ENCODE data around the gene U2SURP.

U2SURP gene

DNA sequence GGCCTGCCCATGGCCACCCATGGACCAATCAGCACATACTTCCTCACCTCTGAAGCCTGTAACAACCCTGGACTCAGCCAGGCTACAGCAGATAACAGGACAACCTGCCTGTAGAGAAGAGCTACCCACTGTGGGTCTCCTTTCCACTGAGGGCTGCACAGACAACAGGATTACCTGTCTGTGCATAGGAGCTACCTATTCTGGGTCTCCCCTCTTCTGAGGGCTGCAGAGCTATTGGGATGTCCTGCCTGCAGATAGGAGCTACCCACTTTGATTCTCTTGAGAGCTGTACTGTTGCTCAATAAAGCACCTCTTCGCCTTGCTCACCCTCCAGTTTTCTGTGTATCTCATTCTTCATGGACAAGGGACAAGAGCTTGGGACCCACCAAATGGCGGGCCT lies 94.4 kb downstream of the U2SURP start:
- Mint-ChIP-seq H3K4me3 (no peak overlapping the region), H3K27me3 (peaks cover 10 to 29% of the 10 kb centered on the region in 2 donors), H3K4me1 (ENCODE audit: low read depth in 2 of 2) (no peaks in the 10 kb centered on the region), H3K9me3 (no peaks in the 10 kb centered on the region), H3K36me3 (ENCODE audit: insufficient read depth) (no peaks in the 10 kb centered on the region), H3K27ac (no peak overlapping the region)
- DNase-seq (no peak), ATAC-seq (replicated peaks) (no peak)

DNA sequence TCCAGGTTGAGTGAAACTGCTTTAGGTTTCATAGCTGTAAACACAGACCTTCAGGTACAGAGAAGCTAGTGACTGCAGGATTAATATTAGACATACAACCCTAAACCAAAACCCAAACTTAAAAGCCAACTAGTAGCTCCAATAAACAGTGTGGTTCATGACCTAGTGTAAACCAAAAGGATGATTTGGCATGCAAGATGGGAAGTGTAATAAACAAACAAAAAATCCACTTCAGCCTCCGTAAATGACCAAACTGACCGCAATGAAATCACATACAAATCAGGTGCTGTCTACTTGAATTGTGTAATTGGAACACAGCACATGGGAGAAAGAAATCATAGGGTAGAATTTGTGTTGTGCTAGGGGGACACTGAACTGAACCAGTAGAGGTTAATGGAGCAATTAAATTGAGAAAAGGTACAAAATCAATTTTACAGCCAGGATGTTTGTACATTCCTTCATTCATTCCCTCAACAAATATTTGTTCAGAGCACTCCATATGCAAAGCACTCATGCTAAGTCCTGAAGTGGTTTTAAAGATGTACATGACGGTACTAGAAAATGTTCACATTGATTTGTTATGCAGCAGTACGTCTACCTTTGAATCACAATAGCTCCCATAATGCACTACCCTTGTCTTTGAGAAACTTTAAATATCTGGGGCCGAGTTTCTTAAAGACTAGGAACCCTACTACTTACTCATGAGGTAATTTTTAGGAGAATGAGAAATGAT lies 96.8 kb downstream of the U2SURP start:
- H3K4me1 Mint-ChIP-seq (ENCODE audit: low read depth in 2 of 2) = no peaks in the 10 kb centered on the region
- peaks cover 32 to 47% of the 10 kb centered on the region in 2 donors for H3K27me3 Mint-ChIP-seq
- H3K36me3 Mint-ChIP-seq (ENCODE audit: insufficient read depth) = no peaks in the 10 kb centered on the region
- DNase-seq = no peak
- ATAC-seq (replicated peaks) = no peak
- H3K27ac Mint-ChIP-seq = no peak overlapping the region
- H3K9me3 Mint-ChIP-seq = no peaks in the 10 kb centered on the region
- H3K4me3 Mint-ChIP-seq = no peak overlapping the region

DNA sequence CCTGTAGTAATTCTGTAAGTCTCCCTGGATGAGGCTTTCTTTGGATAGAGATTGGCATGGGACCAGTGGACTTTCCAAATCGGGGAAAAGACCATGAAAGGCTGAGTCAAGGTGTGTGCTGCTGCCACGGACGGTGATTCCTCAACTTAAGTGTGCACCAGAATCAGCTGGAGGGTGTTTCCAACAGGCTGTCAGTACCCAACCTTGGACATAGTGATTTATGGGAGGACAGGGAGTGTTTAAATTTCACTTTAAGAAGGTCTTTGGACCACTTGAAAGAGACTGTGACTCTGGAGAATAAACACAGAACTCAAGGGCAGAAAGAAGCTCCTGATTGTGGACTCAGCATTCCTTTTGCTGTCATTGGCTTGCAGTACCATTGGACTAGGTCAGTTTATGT lies 97.8 kb downstream of the U2SURP start:
- H3K27ac Mint-ChIP-seq = no peak overlapping the region
- peaks cover 0 to 2% of the 10 kb centered on the region in 2 donors for H3K9me3 Mint-ChIP-seq
- H3K4me3 Mint-ChIP-seq = no peak overlapping the region
- no peak for DNase-seq
- H3K36me3 Mint-ChIP-seq (ENCODE audit: insufficient read depth) = no peaks in the 10 kb centered on the region
- H3K27me3 Mint-ChIP-seq = peaks cover 40 to 56% of the 10 kb centered on the region in 2 donors
- H3K4me1 Mint-ChIP-seq (ENCODE audit: low read depth in 2 of 2) = no peaks in the 10 kb centered on the region
- no peak for ATAC-seq (replicated peaks)

DNA sequence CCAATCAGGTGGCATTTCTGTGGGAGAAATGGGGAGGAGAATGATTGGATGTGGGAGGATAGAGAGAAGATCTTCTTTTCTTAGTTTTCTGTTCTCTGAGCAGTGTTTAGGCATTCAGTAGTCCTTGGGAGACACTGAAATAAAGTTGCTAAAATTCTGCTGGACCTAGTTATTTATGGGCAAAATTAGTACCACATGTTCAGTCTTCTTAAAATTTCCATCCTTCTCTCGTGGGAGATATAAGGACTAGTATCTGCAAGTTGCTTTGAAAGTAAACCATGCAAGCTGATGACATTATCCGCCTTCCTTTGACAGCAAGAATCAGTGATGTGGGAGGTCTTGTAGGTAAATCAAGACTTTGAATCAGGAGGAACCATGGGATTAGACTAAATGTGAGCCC lies 98.3 kb downstream of the U2SURP start:
- no peaks in the 10 kb centered on the region for H3K4me1 Mint-ChIP-seq (ENCODE audit: low read depth in 2 of 2)
- DNase-seq (no peak), ATAC-seq (replicated peaks) (no peak)
- peaks cover 2% of the 10 kb centered on the region in 2 donors for H3K9me3 Mint-ChIP-seq
- H3K27ac Mint-ChIP-seq = no peak overlapping the region
- no peak overlapping the region for H3K4me3 Mint-ChIP-seq
- peaks cover 44 to 55% of the 10 kb centered on the region in 2 donors for H3K27me3 Mint-ChIP-seq
- H3K36me3 Mint-ChIP-seq (ENCODE audit: insufficient read depth) = no peaks in the 10 kb centered on the region

DNA sequence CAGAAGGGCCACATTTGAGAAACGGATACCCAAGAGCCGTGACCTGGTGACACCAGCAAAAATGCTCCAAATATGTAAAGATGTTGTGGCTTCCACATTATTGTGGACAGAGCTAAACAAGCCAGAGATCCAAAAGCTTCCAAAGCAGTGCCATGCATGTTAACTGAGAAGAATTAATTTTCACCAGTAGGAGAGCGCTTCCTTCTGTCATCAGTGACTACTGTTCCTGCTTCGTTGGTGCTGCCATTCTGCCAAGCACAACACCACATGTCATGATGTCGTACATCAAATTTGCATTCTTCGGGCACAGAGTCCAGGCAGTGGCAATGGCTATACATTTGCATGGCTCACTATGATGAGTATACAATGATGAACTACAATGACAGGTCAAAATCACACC lies 99.1 kb downstream of the U2SURP start:
- ATAC-seq (replicated peaks) (no peak), DNase-seq (no peak)
- Mint-ChIP-seq H3K4me1 (ENCODE audit: low read depth in 2 of 2) (no peaks in the 10 kb centered on the region), H3K4me3 (no peak overlapping the region), H3K27me3 (peaks cover 50 to 57% of the 10 kb centered on the region in 2 donors), H3K27ac (no peak overlapping the region), H3K36me3 (ENCODE audit: insufficient read depth) (no peaks in the 10 kb centered on the region), H3K9me3 (peaks cover 2 to 8% of the 10 kb centered on the region in 2 donors)

DNA sequence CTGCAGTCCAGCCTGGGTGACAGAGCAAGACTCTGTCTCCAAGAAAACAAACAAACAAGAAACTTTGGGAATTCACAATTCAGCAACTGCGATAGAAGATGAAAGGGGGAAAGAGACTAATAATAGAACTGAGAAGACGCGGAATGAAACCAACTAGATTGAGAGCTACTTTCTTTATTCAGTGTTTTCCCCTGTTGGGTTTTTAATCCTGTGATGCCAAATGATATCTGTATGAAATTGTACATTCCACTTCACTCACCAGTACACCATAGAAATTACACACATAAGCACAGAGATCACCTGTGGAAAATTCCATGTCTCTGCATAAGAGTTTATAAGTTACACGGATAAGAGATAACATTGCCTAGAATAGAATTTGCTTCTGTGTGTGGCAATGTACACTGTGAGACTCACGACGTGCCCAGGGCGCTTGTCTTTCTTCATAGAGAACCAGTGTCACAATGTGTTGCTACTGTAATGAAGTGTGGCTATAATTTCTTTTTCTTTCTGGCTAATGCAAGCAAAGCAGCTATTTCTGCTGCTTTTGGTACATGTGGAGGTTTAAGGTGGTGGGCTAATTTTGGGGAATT lies 100.5 kb downstream of the U2SURP start:
- no peaks in the 10 kb centered on the region for H3K4me1 Mint-ChIP-seq (ENCODE audit: low read depth in 2 of 2)
- ATAC-seq (replicated peaks) (no peak), DNase-seq (no peak)
- peaks cover 2 to 8% of the 10 kb centered on the region in 2 donors for H3K9me3 Mint-ChIP-seq
- no peaks in the 10 kb centered on the region for H3K36me3 Mint-ChIP-seq (ENCODE audit: insufficient read depth)
- no peak overlapping the region for H3K27ac Mint-ChIP-seq
- H3K27me3 Mint-ChIP-seq = peaks cover 61 to 63% of the 10 kb centered on the region in 2 donors
- no peak overlapping the region for H3K4me3 Mint-ChIP-seq

DNA sequence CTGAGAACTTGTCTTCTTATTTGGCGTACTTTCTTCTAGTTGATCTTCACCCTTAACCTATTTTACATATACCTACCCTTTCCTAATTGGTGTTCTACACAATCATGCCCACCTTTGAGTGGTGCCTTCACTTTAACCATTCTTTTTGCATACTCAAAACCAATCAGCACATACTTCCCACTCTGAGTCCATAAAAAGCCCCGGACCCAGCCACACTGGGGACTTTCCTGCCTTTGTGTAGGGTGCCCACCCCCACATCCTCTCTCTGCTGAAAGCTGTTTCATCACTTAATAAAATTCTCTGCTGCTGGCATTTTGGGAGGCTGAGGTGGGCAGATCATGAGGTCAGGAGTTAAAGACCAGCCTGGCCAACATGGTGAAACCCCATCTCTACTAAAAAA lies 102.3 kb downstream of the U2SURP start:
- peaks cover 61 to 63% of the 10 kb centered on the region in 2 donors for H3K27me3 Mint-ChIP-seq
- H3K4me1 Mint-ChIP-seq (ENCODE audit: low read depth in 2 of 2) = no peaks in the 10 kb centered on the region
- no peak overlapping the region for H3K4me3 Mint-ChIP-seq
- no peak for DNase-seq
- H3K27ac Mint-ChIP-seq = no peak overlapping the region
- peaks cover 2 to 8% of the 10 kb centered on the region in 2 donors for H3K9me3 Mint-ChIP-seq
- no peaks in the 10 kb centered on the region for H3K36me3 Mint-ChIP-seq (ENCODE audit: insufficient read depth)
- no peak for ATAC-seq (replicated peaks)

DNA sequence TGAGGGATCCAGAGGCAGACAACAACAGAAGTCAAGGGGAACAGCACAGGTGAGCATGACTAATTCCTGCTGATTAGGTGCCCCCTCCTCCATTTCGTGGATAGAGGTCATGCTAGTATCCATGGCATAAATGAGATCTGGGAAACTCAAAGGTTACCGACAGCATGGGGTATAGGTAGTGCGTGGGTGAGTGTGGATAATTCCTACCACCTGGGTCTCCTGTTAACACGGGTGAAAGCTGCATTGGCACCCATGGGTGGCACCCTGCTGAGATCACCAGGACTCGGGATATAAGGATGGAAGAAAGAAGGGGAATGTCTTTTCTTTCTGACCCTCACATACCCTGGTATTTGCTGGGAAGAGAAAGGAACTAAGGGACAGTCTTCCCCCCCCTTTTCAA lies 103.8 kb downstream of the U2SURP start:
- Mint-ChIP-seq H3K9me3 (peaks cover 2 to 8% of the 10 kb centered on the region in 2 donors), H3K4me3 (no peak overlapping the region), H3K27me3 (peaks cover 51 to 52% of the 10 kb centered on the region in 2 donors), H3K36me3 (ENCODE audit: insufficient read depth) (no peaks in the 10 kb centered on the region), H3K27ac (no peak overlapping the region), H3K4me1 (ENCODE audit: low read depth in 2 of 2) (no peaks in the 10 kb centered on the region)
- DNase-seq (no peak), ATAC-seq (replicated peaks) (no peak)

DNA sequence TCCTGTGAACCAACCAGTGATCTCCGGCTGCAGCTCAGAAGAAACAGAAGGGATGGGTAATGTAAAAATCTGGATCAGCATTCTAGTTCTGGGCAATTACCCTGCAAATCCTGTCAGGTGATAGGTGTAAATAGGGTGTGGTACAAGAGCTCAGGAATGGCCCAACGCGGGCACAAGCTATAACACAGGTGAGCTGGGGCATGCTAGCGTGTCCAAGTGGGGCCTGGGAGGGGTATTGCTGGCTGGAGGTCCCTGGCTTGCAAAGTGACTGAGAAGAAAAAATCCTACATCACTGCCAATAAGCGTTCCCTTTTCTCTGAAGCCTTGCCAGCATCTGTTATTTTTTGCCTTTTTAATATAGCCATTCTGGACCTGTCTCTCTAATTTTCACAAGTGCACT lies 108.5 kb downstream of the U2SURP start:
- Mint-ChIP-seq H3K27me3 (peaks cover 27 to 32% of the 10 kb centered on the region in 2 donors), H3K4me1 (ENCODE audit: low read depth in 2 of 2) (no peaks in the 10 kb centered on the region), H3K9me3 (peaks cover 0 to 4% of the 10 kb centered on the region in 2 donors), H3K27ac (no peak overlapping the region), H3K4me3 (no peak overlapping the region), H3K36me3 (ENCODE audit: insufficient read depth) (no peaks in the 10 kb centered on the region)
- DNase-seq (no peak), ATAC-seq (replicated peaks) (no peak)
